Right lobe of liver (tissue), 4 donors: ENCODE results near the gene ZNF512B.

Experiments used
- POLR2A ChIP-seq: fragments of 450-650 bp; IDR thresholded peaks from one replicate; pipeline ENCODE4 v1.6.1; 2017; ENCODE audit warnings: antibody characterized with exemption, mild to moderate bottlenecking
- TF ChIP-seq, protein P1 (sequence below), 4 donors: fragments of 200-600 bp in 3 of 4; fragments of 450-650 bp in 1 of 4; IDR thresholded peaks; one replicate each; pipeline versions ENCODE4 v1.5.1 to v1.8.0; 2016 to 2022; ENCODE audit warnings: antibody characterized with exemption in 4 of 4, mild to moderate bottlenecking in 2 of 4
- donor health status: DM: no; HTN: no; CAD: no.
- donor health status: DM: no; HTN: no; CAD: no.
- donor health status: DM: no; HTN: yes; CAD: no.

DNA sequence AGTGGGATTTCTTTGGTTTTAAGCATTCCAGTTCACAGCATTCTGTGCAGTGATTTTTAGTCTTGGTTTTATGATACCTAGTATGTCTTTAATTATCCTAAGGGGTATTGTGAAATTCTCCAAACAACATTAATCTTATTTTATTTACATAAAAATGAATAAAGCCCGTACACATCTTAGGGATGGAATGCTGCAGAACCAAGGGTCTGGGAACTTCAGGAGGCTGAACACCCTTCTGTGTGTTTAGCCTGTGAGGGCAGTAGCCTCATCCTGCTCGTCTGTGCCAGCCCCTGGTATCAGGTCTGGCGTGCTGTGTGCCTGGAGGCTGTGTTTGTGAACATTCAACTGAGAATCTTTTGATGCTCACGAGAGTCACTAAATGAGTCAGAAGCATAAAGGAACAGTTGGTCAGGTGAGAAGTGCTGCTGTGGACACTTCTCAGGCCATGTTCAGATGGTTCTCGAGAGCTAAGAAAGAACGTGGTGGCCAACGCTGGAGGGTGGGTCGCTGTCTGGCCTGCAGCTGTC, 41.0 kb upstream of the ZNF512B start:
- TF ChIP-seq, protein P1, sequence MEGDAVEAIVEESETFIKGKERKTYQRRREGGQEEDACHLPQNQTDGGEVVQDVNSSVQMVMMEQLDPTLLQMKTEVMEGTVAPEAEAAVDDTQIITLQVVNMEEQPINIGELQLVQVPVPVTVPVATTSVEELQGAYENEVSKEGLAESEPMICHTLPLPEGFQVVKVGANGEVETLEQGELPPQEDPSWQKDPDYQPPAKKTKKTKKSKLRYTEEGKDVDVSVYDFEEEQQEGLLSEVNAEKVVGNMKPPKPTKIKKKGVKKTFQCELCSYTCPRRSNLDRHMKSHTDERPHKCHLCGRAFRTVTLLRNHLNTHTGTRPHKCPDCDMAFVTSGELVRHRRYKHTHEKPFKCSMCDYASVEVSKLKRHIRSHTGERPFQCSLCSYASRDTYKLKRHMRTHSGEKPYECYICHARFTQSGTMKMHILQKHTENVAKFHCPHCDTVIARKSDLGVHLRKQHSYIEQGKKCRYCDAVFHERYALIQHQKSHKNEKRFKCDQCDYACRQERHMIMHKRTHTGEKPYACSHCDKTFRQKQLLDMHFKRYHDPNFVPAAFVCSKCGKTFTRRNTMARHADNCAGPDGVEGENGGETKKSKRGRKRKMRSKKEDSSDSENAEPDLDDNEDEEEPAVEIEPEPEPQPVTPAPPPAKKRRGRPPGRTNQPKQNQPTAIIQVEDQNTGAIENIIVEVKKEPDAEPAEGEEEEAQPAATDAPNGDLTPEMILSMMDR (IDR thresholded peaks at IDR 0.05) = no peak
- TF ChIP-seq POLR2A = no peak
